K562 (cell line): ENCODE measurements around the gene MRTFB.

Experiments used
- CBFB ChIP-seq: sonication (generic); formaldehyde crosslinking; IDR thresholded peaks from 2 replicates; pipeline ENCODE4 v1.4.0; 2020; ENCODE audit warnings: mild to moderate bottlenecking, missing genetic modification reagents
- ELF1 ChIP-seq: fragments of 200-800 bp; sonication (Bioruptor generic); IDR thresholded peaks from 2 replicates; pipeline ENCODE4 v1.6.1; 2016; ENCODE audit warnings: missing genetic modification characterization, missing compliant biosample characterization
- GATAD2A ChIP-seq: fragments of 450-650 bp; IDR thresholded peaks from 2 replicates; pipeline ENCODE4 v1.6.1; 2017
- MAFF ChIP-seq: IDR thresholded peaks from 2 replicates; pipeline ENCODE4 v1.6.1; 2012; ENCODE audit warnings: low read length, improper control_type of control experiment
- MEF2A ChIP-seq: IDR thresholded peaks from 2 replicates; pipeline ENCODE4 v1.6.1; 2011; ENCODE audit warnings: low read depth, mild to moderate bottlenecking, low read length, moderate library complexity; ENCODE audit not compliant: control insufficient read depth
- POLR2AphosphoS5 ChIP-seq: IDR thresholded peaks from 2 replicates; pipeline ENCODE4 v1.6.1; 2011; ENCODE audit warnings: mild to moderate bottlenecking, low read depth, low read length, moderate library complexity; ENCODE audit not compliant: control insufficient read depth, insufficient read depth
- RAD21 ChIP-seq, 2 experiments: fragments of 250-450 bp in 1 of 2; fragments of 450-650 bp in 1 of 2; sonication (Bioruptor Pico) in 1 of 2; formaldehyde crosslinking in 1 of 2; IDR thresholded peaks in 1 of 2; conservative IDR thresholded peaks in 1 of 2; 2 replicates each; pipeline versions ENCODE4 v1.4.0 to v1.8.0; 2020 to 2022; ENCODE audit warnings: mild to moderate bottlenecking in 2 of 2, moderate library complexity in 1 of 2
- ZEB2 ChIP-seq: fragments of 450-650 bp; IDR thresholded peaks from 2 replicates; pipeline ENCODE4 v1.6.1; 2016
- ZNF644 ChIP-seq: fragments of 200-800 bp; sonication (Bioruptor generic); IDR thresholded peaks from 2 replicates; pipeline ENCODE4 v1.6.1; 2016; ENCODE audit warnings: low read depth, missing genetic modification characterization, missing compliant biosample characterization

DNA sequence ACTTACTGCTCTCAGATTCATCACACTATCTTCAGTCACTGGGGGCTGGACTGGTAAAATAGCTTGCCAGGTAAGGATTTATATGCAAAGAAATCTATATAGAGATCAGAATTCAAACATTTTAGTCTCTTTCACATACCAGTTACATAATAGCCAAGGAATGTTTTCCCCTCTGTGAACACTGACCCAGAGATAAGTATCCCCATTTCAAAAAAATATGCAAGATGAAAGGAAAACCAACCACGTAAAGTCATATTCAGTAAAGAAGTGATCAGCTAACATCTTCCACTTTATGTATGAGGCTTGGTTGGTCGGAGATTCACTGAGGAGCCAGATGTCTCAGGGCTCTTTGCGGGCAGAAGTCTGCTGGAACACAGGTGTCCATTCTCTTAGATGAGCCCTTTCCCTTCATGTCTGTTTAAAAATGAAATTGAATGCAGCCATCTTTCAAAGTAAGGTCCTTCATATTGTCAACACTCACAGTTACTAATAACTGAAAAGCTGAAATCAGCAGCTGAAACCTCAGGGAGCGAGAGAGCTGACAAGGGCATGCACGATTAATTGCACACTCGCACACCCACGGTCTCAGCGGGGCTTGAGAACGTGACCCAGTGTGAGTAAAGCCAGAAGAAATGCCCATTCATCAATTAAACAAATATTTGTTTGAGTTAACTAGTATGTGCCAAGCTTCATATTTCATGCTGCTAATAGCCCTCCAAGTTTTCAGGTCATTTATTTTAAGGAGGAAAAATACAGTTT is 161.2 kb downstream of the MRTFB start:
- TF ChIP-seq ZEB2 (no peak), MAFF (no peak), RAD21 (CRISPR knock-in tag; conservative IDR thresholded peaks at IDR 0.05 in 1 of 2, IDR thresholded peaks at IDR 0.05 in 1 of 2) (no peak), MEF2A (no peak), CBFB (CRISPR knock-in tag) (no peak), ZNF644 (no peak), ELF1 (tag) (no peak), POLR2AphosphoS5 (no peak), GATAD2A (no peak)
